ENCODE measurements around the gene RAPSN. TPM values are rescaled to one million over a fixed set of nuclear protein-coding genes. Genes with fewer than 3 reads are reported as not detected.

The RAPSN gene
- total RNA-seq, 1 donor, result 0.43 TPM

DNA sequence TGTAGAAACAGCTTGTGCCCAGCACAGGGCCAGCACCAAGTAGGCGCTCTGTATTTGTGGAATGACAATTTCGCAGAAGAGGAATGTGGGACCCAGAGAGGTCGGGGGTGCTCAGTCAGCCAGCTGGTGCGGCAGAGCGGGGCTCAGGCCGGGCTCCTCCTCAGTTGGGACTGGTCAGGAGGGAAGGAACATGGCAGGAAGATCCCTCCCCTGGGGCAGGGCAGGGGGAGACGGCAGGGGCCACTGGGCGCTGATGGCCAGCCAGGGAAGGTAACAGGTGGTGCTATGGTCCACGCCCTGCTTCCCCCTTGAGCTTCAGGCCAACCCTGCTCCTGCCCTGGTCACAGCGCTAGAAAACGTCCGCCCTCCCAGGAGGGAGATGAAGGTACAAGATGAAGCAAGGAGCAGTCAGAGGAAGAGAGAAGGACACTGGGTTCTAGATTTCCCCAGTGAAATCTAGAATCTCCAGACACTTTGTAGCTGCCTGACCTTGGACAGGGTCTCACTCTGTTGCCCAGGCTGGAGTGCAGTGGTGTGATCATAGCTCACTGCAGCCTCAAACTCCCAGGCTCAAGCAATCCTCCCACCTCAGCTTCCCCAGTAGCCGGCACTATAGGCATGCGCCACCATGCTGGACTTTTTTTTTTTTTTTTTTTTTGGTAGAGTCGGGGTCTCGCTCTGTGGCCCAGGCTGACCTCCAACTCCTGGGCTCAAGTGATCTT, 57.1 kb downstream of the RAPSN start:
- TF ChIP-seq, protein P1, sequence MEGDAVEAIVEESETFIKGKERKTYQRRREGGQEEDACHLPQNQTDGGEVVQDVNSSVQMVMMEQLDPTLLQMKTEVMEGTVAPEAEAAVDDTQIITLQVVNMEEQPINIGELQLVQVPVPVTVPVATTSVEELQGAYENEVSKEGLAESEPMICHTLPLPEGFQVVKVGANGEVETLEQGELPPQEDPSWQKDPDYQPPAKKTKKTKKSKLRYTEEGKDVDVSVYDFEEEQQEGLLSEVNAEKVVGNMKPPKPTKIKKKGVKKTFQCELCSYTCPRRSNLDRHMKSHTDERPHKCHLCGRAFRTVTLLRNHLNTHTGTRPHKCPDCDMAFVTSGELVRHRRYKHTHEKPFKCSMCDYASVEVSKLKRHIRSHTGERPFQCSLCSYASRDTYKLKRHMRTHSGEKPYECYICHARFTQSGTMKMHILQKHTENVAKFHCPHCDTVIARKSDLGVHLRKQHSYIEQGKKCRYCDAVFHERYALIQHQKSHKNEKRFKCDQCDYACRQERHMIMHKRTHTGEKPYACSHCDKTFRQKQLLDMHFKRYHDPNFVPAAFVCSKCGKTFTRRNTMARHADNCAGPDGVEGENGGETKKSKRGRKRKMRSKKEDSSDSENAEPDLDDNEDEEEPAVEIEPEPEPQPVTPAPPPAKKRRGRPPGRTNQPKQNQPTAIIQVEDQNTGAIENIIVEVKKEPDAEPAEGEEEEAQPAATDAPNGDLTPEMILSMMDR (IDR thresholded peaks at IDR 0.05; ENCODE audit: insufficient read depth, low read depth, low read length), result no peak
- no peak overlapping the region for H3K4me3 ChIP-seq (ENCODE audit: low read depth, low read length)
- no peak for DNase-seq (ENCODE audit: low read depth)

DNA sequence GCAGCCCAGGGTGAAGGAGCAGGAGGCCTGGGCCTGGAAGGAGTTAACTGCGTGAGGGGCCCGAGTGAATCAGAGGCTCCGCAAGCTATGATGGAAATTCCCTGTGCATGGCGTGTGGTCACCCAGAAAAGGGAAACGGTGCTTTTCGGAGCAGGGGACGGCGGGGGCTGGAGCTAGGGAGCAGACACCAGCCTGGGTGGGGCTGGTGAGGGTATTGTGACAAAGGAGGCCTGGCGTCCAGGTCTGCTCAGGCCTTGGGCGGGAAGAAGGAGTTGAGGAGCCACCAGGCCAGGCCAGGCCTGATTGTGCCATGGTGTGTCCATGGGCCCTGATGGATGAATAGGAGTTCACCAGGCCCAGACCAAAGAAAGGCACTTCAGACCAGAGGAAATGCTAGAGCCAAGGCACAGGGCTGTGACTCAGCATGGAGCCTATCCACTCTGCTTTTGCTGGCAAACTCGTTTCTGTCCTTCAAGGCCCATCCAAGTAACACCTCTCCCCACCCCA, 57.8 kb downstream of the RAPSN start:
- TF ChIP-seq, protein P1 (IDR thresholded peaks at IDR 0.05; ENCODE audit: insufficient read depth, low read depth, low read length), result no peak
- H3K4me3 ChIP-seq (ENCODE audit: low read depth, low read length), result no peak overlapping the region
- DNase-seq (ENCODE audit: low read depth), result no peak

DNA sequence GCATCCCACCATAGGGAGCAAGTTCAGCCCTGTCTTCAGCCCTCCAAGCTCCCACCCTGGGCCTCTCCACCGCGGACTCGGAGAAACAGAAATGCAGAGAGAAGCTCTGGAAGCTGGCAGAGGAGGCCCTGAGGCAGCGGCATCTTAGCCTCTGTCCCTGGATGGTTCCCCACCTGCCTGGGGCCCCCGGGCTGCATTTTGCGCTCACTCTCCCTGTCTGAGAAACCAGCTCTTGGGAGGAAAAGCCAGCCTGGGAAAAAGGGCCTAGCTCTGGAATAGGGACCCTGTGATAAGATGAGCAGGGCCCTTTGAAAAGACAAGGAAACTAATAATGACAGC, 58.5 kb downstream of the RAPSN start:
- TF ChIP-seq, protein P1 (IDR thresholded peaks at IDR 0.05; ENCODE audit: insufficient read depth, low read depth, low read length), result no peak
- no peak overlapping the region for H3K4me3 ChIP-seq (ENCODE audit: low read depth, low read length)
- no peak for DNase-seq (ENCODE audit: low read depth)

DNA sequence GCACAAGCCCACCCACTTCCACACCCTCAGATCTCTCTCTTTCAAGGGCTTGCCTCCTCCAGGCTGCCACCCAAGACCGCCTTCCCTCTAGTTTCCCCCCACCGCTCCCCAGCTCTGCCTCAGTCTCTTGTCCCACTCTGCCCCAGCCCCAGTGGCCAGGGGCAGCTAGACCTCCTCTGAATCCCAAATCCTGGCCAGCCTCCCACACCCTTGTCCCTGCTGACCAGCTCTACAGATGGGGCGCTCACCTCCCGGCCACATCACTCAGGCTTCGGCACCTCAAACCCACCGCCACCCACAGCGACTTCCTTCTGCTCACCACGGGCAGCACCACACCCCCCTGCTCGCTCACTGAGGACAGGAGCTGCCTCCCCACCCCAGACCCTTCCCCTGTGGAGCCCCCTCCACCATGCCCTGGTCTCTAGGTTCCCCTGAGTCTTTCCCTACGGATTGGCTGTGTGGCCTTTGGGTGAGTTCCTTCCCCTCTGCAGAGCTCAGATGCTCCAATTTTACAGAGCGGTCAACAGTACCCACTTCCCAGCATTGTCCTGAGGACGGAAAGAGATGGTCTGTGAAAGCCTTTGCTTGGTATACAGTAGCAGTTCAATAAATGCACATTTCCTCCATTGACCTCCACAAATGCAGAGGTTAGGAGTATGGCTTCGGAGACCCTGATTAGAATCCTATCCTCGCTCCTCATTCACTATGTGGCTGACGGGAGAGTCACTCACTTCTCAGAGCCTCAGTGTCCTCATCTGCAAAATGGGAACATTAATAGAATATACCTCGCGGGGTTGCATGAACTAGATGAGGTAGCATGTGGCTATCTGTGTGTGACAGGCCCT, 59.1 kb downstream of the RAPSN start:
- TF ChIP-seq, protein P1 (IDR thresholded peaks at IDR 0.05; ENCODE audit: insufficient read depth, low read depth, low read length), result no peak
- DNase-seq (ENCODE audit: low read depth), result no peak
- H3K4me3 ChIP-seq (ENCODE audit: low read depth, low read length), result no peak overlapping the region

DNA sequence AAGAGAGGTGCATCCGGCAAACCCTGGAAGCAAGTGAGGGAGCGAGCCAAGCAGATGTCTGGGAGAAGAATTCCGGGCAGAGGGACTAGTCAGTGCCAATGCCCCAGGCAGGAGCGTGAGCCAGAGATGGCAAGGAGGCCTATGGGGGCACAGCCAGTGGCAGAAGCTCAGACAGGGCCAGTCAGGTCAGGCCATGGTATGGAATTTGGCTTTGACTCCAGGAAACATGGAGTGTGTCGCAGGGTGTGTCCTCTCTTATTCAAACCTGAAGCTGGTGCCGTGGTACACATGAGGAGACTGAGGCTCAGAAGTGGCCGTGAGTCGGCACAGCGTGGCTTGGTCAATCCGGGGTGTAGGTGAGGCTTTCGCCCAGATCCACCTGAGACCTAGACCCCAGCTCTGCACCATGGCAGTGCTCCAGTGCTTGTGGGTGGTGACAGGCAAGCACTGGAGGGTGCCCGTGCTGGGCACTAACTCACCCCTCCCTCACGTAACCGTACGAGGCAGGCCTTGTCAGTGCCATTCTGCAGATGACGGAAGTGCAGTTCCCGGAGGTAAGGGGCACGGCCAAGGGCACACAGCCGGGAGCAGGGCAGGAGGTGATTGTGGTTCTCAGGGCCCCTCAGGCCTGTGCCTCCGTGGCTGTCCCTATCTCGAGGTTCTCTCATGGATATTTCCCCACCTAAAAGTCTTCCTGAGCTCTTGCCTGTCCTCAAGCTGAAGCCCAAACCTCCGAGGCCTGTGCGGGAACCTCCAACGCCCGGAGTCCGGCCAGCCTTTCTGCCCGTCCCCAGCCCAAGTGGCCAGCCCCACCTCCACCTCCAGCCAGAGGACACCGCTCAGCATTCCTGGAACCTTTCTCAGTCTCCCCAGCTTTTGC, 60.0 kb downstream of the RAPSN start:
- H3K4me3 ChIP-seq (ENCODE audit: low read depth, low read length), result no peak overlapping the region
- TF ChIP-seq, protein P1 (IDR thresholded peaks at IDR 0.05; ENCODE audit: insufficient read depth, low read depth, low read length), result no peak
- no peak for DNase-seq (ENCODE audit: low read depth)

DNA sequence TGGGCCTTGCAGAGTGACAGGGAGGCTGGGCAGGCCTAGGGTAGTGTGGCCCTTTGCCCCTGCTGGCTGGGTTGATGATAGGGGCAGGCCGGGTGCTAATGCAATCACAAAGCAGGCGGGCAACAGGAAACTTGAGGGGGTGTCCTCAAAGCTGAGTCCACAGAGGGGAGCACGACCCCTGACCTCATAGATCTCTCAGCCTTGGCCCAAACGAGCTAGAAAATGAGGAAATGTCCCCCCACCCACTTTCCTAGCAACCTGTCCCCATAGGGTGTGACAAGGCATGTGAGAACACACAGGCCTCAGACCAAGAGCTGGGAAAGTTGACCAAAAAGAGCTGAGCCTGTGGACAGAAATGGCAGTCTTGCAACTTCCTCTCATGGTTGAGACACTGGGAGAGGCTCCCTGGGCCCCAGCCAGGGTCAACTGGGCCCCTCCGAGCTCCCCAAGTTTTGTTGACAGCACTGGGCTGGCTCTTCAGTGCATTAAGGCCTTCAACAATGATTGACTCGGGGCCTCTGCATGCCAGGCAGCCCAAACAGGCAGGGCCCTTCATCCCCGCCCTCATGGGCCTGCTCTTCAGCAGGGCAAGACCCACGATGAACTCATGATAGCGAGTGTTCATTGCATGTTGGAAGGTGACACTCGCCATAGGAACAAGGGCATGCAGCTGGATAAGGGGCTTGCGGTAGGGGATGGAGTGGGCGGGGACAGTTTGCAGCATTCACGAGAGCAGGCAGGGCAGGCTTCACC, 60.8 kb downstream of the RAPSN start:
- DNase-seq (ENCODE audit: low read depth), result no peak
- TF ChIP-seq, protein P1 (IDR thresholded peaks at IDR 0.05; ENCODE audit: insufficient read depth, low read depth, low read length), result no peak
- H3K4me3 ChIP-seq (ENCODE audit: low read depth, low read length), result no peak overlapping the region
